IMR-90 (cell line): ENCODE data around the gene MEF2C. TPM values are rescaled to one million over a fixed set of nuclear protein-coding genes. Genes with fewer than 3 reads are reported as not detected.

Source experiments
- ATAC-seq: fragments of 200-7000 bp; cut with Tn5 transposase; 2 replicates; pipeline ENCODE4 v1.9.1; 2020; ENCODE audit warnings: low read depth, mild to moderate bottlenecking, moderate library complexity
- BruUV-seq: library from RNA; stranded (reverse); fragments of 400-500 nt; replicated peaks from 2 replicates; lab custom pipeline; 2021; lab: Mats Ljungman, UMichigan
- CTCF ChIA-PET: fragments of 300-600 bp; formaldehyde crosslinking; extraction: SDS; loops from one replicate; lab custom pipeline; 2021; ENCODE audit warnings: antibody characterized with exemption; lab: Yijun Ruan, JAX
- POLR2A ChIA-PET: fragments of 300-600 bp; sonication (Branson Sonifier 250); formaldehyde crosslinking; loops from one replicate; lab custom pipeline; 2022; ENCODE audit warnings: antibody characterized with exemption; ENCODE audit not compliant: unreplicated experiment; lab: Charles Lee
- DNase-seq: peaks from one replicate; pipeline ENCODE4 v3.0.0; 2013
- H2AFZ ChIP-seq: replicated peaks from 2 replicates; pipeline ENCODE3; 2013; ENCODE audit warnings: low read length, mild to moderate bottlenecking; ENCODE audit not compliant: poor library complexity
- H2AK5ac ChIP-seq: 2 replicates; pipeline ENCODE4 v1.6.1; 2013; ENCODE audit warnings: low read depth, low read length, inconsistent platforms
- H2AK9ac ChIP-seq: replicated peaks from 2 replicates; pipeline ENCODE3; 2013; ENCODE audit warnings: mild to moderate bottlenecking, low read depth, low read length, moderate library complexity; ENCODE audit not compliant: poor library complexity
- H2BK120ac ChIP-seq: 2 replicates; pipeline ENCODE4 v1.6.1; 2013; ENCODE audit warnings: low read depth, low read length, inconsistent platforms
- H2BK15ac ChIP-seq: 3 replicates; pipeline ENCODE4 v1.6.1; 2013; ENCODE audit warnings: low read depth, low read length, inconsistent platforms
- H2BK20ac ChIP-seq: 2 replicates; pipeline ENCODE4 v1.6.1; 2013; ENCODE audit warnings: low read depth, mild to moderate bottlenecking, inconsistent platforms, low read length, moderate library complexity
- H2BK5ac ChIP-seq: 2 replicates; pipeline ENCODE4 v1.6.1; 2013; ENCODE audit warnings: mild to moderate bottlenecking, low read depth, low read length, inconsistent platforms; ENCODE audit not compliant: poor library complexity, severe bottlenecking
- H3K14ac ChIP-seq: replicated peaks from 2 replicates; pipeline ENCODE4 v1.6.1; 2013; ENCODE audit warnings: low read depth, low read length, inconsistent platforms
- H3K18ac ChIP-seq: 2 replicates; pipeline ENCODE4 v1.6.1; 2013; ENCODE audit warnings: low read depth, low read length, control low read depth
- H3K23ac ChIP-seq: 2 replicates; pipeline ENCODE4 v1.6.1; 2013; ENCODE audit warnings: low read depth, low read length, inconsistent platforms
- H3K27ac ChIP-seq: 2 replicates; pipeline ENCODE4 v1.5.1; 2013; ENCODE audit warnings: mild to moderate bottlenecking, control low read depth, low read length; ENCODE audit not compliant: insufficient read depth
- H3K27me3 ChIP-seq: 2 replicates; pipeline ENCODE4 v1.6.1; 2013; ENCODE audit warnings: low read length; ENCODE audit not compliant: control insufficient read depth, insufficient read depth
- H3K36me3 ChIP-seq: 2 replicates; pipeline ENCODE4 v1.6.1; 2013; ENCODE audit warnings: low read length, mixed read lengths; ENCODE audit not compliant: control insufficient read depth, insufficient read depth
- H3K4ac ChIP-seq: 2 replicates; pipeline ENCODE4 v1.6.1; 2013; ENCODE audit warnings: low read depth, low read length, inconsistent platforms
- H3K4me1 ChIP-seq: 2 replicates; pipeline ENCODE4 v1.6.1; 2013; ENCODE audit warnings: low read length, mixed read lengths; ENCODE audit not compliant: control insufficient read depth, insufficient read depth
- H3K4me2 ChIP-seq: 2 replicates; pipeline ENCODE4 v1.6.1; 2013; ENCODE audit warnings: low read depth, mild to moderate bottlenecking, control low read depth, low read length, moderate library complexity
- H3K4me3 ChIP-seq: 2 replicates; pipeline ENCODE4 v1.5.1; 2013; ENCODE audit warnings: low read depth, mild to moderate bottlenecking, control low read depth, low read length, moderate library complexity; ENCODE audit not compliant: insufficient read depth
- H3K56ac ChIP-seq: 2 replicates; pipeline ENCODE4 v1.6.1; 2013; ENCODE audit warnings: low read length, inconsistent platforms; ENCODE audit not compliant: insufficient read depth; ENCODE audit errors: extremely low read depth
- H3K79me1 ChIP-seq, 2 experiments: 2 replicates each; pipeline ENCODE4 v1.6.1; 2013; ENCODE audit warnings: low read length in 2 of 2, inconsistent platforms in 1 of 2, low read depth in 1 of 2
- H3K9ac ChIP-seq: 2 replicates; pipeline ENCODE4 v1.6.1; 2013; ENCODE audit warnings: low read depth, low read length, control low read depth
- H3K9me1 ChIP-seq: 2 replicates; pipeline ENCODE4 v1.6.1; 2013; ENCODE audit warnings: low read length, inconsistent platforms; ENCODE audit not compliant: insufficient read depth
- H3K9me3 ChIP-seq: 2 replicates; pipeline ENCODE4 v1.6.1; 2013; ENCODE audit warnings: low read length; ENCODE audit not compliant: control insufficient read depth, insufficient read depth
- H4K20me1 ChIP-seq: 2 replicates; pipeline ENCODE4 v1.6.1; 2013; ENCODE audit warnings: low read length, inconsistent platforms; ENCODE audit not compliant: insufficient read depth
- H4K5ac ChIP-seq: 2 replicates; pipeline ENCODE4 v1.6.1; 2013; ENCODE audit warnings: mild to moderate bottlenecking, low read depth, low read length, control low read depth
- H4K8ac ChIP-seq, 2 experiments: 2 replicates each; pipeline ENCODE4 v1.6.1; 2013; ENCODE audit warnings: low read depth in 2 of 2, low read length in 2 of 2, control low read depth in 1 of 2, inconsistent platforms in 1 of 2
- H4K91ac ChIP-seq: 2 replicates; pipeline ENCODE4 v1.6.1; 2013; ENCODE audit warnings: low read depth, low read length, inconsistent platforms; ENCODE audit not compliant: insufficient read depth
- BHLHE40 ChIP-seq: fragments of 150-350 bp; IDR thresholded peaks from 2 replicates; pipeline ENCODE4 v1.6.1; 2016; ENCODE audit warnings: mild to moderate bottlenecking, low read depth, low read length
- CEBPB ChIP-seq: IDR thresholded peaks from 2 replicates; pipeline ENCODE4 v1.6.1; 2012; ENCODE audit warnings: low read depth, low read length, improper control_type of control experiment
- CHD1 ChIP-seq: IDR thresholded peaks from 2 replicates; pipeline ENCODE4 v1.6.1; 2012; ENCODE audit warnings: low read depth, low read length, improper control_type of control experiment
- FOS ChIP-seq: fragments of 150-350 bp; IDR thresholded peaks from 2 replicates; pipeline ENCODE4 v1.6.1; 2016; ENCODE audit warnings: low read depth, low read length
- MAFK ChIP-seq: IDR thresholded peaks from 2 replicates; pipeline ENCODE4 v1.6.1; 2012; ENCODE audit warnings: low read depth, low read length, improper control_type of control experiment
- MAZ ChIP-seq: IDR thresholded peaks from 2 replicates; pipeline ENCODE4 v1.6.1; 2012; ENCODE audit warnings: low read depth, mild to moderate bottlenecking, low read length, improper control_type of control experiment, moderate library complexity, borderline replicate concordance
- MXI1 ChIP-seq: IDR thresholded peaks from 2 replicates; pipeline ENCODE4 v1.6.1; 2012; ENCODE audit warnings: low read depth, mild to moderate bottlenecking, low read length, moderate library complexity, borderline replicate concordance
- NFE2L2 ChIP-seq: fragments of 150-350 bp; IDR thresholded peaks from 2 replicates; pipeline ENCODE4 v1.6.1; 2016; ENCODE audit warnings: low read depth, mild to moderate bottlenecking, low read length
- RCOR1 ChIP-seq: IDR thresholded peaks from 2 replicates; pipeline ENCODE4 v1.6.1; 2012; ENCODE audit warnings: mild to moderate bottlenecking, low read length, improper control_type of control experiment; ENCODE audit not compliant: insufficient replicate concordance
- RFX5 ChIP-seq: IDR thresholded peaks from 2 replicates; pipeline ENCODE4 v1.8.0; 2012; ENCODE audit warnings: low read depth, mild to moderate bottlenecking, low read length, moderate library complexity
- SMC3 ChIP-seq: fragments of 150-350 bp; IDR thresholded peaks from 2 replicates; pipeline ENCODE4 v1.6.1; 2016; ENCODE audit warnings: low read depth, mild to moderate bottlenecking, antibody characterized with exemption, low read length, moderate library complexity
- WGBS, 2 experiments: methylation state at CpG; one replicate each; pipeline versions ENCODE4 v1.1.5 to v1.1.7; 2013; ENCODE audit warnings: missing lambda C conversion rate in 2 of 2; ENCODE audit not compliant: insufficient read length in 1 of 2; ENCODE audit errors: extremely low coverage in 2 of 2; 5-methylcytosine and 5-hydroxymethylcytosine counted together
- dilution Hi-C: fragments of 300-500 bp; cut with HindIII; formaldehyde crosslinking; loops from one replicate; pipeline ENCODE4 v1.14.3; 2018; ENCODE audit warnings: low sequenced_read_pairs; ENCODE audit not compliant: unreplicated experiment
- in situ Hi-C: fragments of 300-500 bp; cut with MboI; formaldehyde crosslinking; loops from 3 replicates; pipeline ENCODE4 v1.14.3; 2019; ENCODE audit warnings: low sequenced_read_pairs, inconsistent platforms, mixed read lengths
- intact Hi-C: fragments of 100-400 bp; cut with micrococcal nuclease; formaldehyde crosslinking; loops from 2 replicates; pipeline ENCODE4 v1.10.0; 2022
- polyA plus RNA-seq, 3 experiments: library from polyadenylated mRNA; depleted of rRNA; stranded (reverse); fragments of >200 nt; gene quantifications; 2 replicates each; pipeline ENCODE4 v1.2.3, GENCODE V29; 2012; ENCODE audit warnings: low replicate concordance in 1 of 3
- total RNA-seq: library from RNA; depleted of rRNA; stranded (reverse); fragments of >200 nt; gene quantifications from 2 replicates; pipeline ENCODE4 v1.2.3, GENCODE V29; 2012
- TF ChIP-seq, protein P1 (sequence below): conservative IDR thresholded peaks from 2 replicates; pipeline ENCODE4 v1.5.1; 2012; ENCODE audit warnings: mild to moderate bottlenecking, low read depth, low read length, improper control_type of control experiment

Gene MEF2C
- total and polyA plus RNA-seq, 2 of the 4 experiments (the other 2 are of a cell fraction) = 1.5 to 6.8 TPM

GRCh38 chr5:88776692-88777091, 106.3 kb downstream of the MEF2C start:
- Histone ChIP-seq H2AK9ac (no peak overlapping the region), H3K27me3 (no peaks in the 10 kb centered on the region), H2BK120ac (no peak overlapping the region), H2AK5ac (no peak overlapping the region), H2BK15ac (no peak overlapping the region), H3K27ac (no peak overlapping the region), H3K4me2 (no peak overlapping the region), H3K79me1 (no peaks in the 10 kb centered on the region), H2BK5ac (no peak overlapping the region), H4K20me1 (no peaks in the 10 kb centered on the region), H3K18ac (no peak overlapping the region), H3K9me3 (no peaks in the 10 kb centered on the region), H3K4me1 (no peaks in the 10 kb centered on the region), H4K8ac (no peak overlapping the region), H3K56ac (no peak overlapping the region), H2AFZ (no peak overlapping the region), H3K4me3 (no peak overlapping the region), H4K5ac (no peak overlapping the region), H2BK20ac (no peak overlapping the region), H3K4ac (no peak overlapping the region), H3K23ac (no peak overlapping the region), H3K36me3 (no peaks in the 10 kb centered on the region), H3K14ac (no peak overlapping the region), H3K9me1 (no peaks in the 10 kb centered on the region), H3K9ac (no peak overlapping the region), H4K91ac (no peak overlapping the region)
- ChIA-PET POLR2A (no interaction called here), CTCF (no interaction called here)
- intact Hi-C loops = no loop called here
- in situ Hi-C loops = no loop called here
- ATAC-seq (no peak), DNase-seq (no peak)
- BruUV-seq = no TSS peak
- WGBS, 2 experiments = 100% methylated on average over 1 of the region's 4 CpGs; no CpG with 5 or more reads in 1 of the 2 experiments
- TF ChIP-seq CEBPB (no peak), FOS (no peak), BHLHE40 (no peak), RCOR1 (no peak), RFX5 (no peak), MAZ (no peak), NFE2L2 (no peak), MAFK (no peak), MXI1 (no peak), CHD1 (no peak), SMC3 (no peak)
- TF ChIP-seq, protein P1, sequence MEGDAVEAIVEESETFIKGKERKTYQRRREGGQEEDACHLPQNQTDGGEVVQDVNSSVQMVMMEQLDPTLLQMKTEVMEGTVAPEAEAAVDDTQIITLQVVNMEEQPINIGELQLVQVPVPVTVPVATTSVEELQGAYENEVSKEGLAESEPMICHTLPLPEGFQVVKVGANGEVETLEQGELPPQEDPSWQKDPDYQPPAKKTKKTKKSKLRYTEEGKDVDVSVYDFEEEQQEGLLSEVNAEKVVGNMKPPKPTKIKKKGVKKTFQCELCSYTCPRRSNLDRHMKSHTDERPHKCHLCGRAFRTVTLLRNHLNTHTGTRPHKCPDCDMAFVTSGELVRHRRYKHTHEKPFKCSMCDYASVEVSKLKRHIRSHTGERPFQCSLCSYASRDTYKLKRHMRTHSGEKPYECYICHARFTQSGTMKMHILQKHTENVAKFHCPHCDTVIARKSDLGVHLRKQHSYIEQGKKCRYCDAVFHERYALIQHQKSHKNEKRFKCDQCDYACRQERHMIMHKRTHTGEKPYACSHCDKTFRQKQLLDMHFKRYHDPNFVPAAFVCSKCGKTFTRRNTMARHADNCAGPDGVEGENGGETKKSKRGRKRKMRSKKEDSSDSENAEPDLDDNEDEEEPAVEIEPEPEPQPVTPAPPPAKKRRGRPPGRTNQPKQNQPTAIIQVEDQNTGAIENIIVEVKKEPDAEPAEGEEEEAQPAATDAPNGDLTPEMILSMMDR = no peak
- dilution Hi-C loops = no loop called here
